ENCODE results near the gene LIPA. TPM values are rescaled to one million over a fixed set of nuclear protein-coding genes. Genes with fewer than 3 reads are reported as not detected.

LIPA gene
- total and polyA plus RNA-seq, 10 donors = 28.6 to 828 (median 337) TPM

DNA sequence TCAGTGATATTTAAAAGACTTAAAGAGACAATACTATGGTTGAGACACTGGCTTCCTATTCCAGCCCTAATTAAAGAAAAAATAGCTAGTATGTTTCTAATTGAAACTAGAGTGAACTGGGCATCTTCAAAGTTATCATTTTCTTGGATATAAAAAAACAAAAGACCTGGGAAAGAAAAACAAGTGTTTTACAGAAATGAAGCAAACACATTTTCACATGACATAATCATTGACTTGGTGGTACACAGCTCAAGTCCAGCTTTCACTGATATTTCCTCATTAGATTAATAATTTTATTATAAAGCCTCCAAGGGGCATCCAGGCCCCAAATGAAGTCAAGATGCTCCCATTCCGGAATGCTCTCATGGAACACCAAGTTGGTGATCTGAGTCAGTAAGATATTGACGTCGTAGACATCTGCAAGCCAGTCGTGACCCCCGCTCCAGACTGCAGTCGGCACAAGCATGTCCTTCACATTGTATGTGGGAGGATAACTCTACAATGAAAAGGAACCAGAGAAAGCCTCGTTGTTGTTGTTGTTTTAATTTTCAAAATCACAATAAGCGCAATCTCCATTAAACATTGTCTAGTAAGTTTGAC is 36.9 kb downstream of the LIPA start:
- no peaks in the 10 kb centered on the region for H3K9me3 ChIP-seq
- H3K27me3 ChIP-seq (replicated peaks in 1 of 7) = no peaks in the 10 kb centered on the region
- H3K4me1 ChIP-seq = peaks cover 14 to 30% (median 20%) of the 10 kb centered on the region in 6 donors
- 94 to 95% (median 94%) methylated on average over 8 of the region's 8 CpGs for WGBS, 5 donors
- H3K27ac ChIP-seq = no peak overlapping the region
- intact Hi-C loops (cut with DNase I; ENCODE audit: low total_unique reads) = loop anchor here (5.0 kb wide), 2 partner anchors 182 to 277 kb away; no protein-coding TSS in a partner anchor
- H3K36me3 ChIP-seq = peaks cover 0 to 34% (median 15%) of the 10 kb centered on the region in 6 donors
- DNase-seq = no peak
- no peak overlapping the region for H3K4me3 ChIP-seq
- TF ChIP-seq POLR2AphosphoS5 (IDR thresholded peaks at IDR 0.05) (no peak), CTCF (IDR thresholded peaks at IDR 0.05 in 8 of 11, conservative IDR thresholded peaks at IDR 0.05 in 3 of 11) (no peak), POLR2A (IDR thresholded peaks at IDR 0.05) (no peak)

- Histone ChIP-seq H3K27ac (peak overlapping the region in 3 of 8 donors; percentile 26 to 35 (median 31)), H3K27me3 (replicated peaks in 1 of 7) (peaks cover 0 to 12% (median 3%) of the 10 kb centered on the region in 7 donors), H3K36me3 (peaks cover 0 to 26% (median 15%) of the 10 kb centered on the region in 6 donors), H3K4me3 (no peak overlapping the region), H3K9me3 (no peaks in the 10 kb centered on the region), H3K4me1 (peaks cover 14 to 36% (median 23%) of the 10 kb centered on the region in 6 donors)
- intact Hi-C loops (cut with DNase I; ENCODE audit: low total_unique reads) = loop anchor here (5.0 kb wide), 2 partner anchors 181 to 276 kb away; no protein-coding TSS in a partner anchor
- no peak for DNase-seq
- 29 to 41% (median 36%) methylated on average over 8 of the region's 8 CpGs for WGBS, 5 donors
- no peak for TF ChIP-seq POLR2AphosphoS5 (IDR thresholded peaks at IDR 0.05)
- TF ChIP-seq POLR2A (IDR thresholded peaks at IDR 0.05) = no peak
- TF ChIP-seq CTCF (IDR thresholded peaks at IDR 0.05 in 8 of 11, conservative IDR thresholded peaks at IDR 0.05 in 3 of 11) = peak; percentile 10 to 86 (median 58)
Measured at GRCh38 chr10:89213191-89213808, 38.3 kb downstream of the LIPA start.

DNA sequence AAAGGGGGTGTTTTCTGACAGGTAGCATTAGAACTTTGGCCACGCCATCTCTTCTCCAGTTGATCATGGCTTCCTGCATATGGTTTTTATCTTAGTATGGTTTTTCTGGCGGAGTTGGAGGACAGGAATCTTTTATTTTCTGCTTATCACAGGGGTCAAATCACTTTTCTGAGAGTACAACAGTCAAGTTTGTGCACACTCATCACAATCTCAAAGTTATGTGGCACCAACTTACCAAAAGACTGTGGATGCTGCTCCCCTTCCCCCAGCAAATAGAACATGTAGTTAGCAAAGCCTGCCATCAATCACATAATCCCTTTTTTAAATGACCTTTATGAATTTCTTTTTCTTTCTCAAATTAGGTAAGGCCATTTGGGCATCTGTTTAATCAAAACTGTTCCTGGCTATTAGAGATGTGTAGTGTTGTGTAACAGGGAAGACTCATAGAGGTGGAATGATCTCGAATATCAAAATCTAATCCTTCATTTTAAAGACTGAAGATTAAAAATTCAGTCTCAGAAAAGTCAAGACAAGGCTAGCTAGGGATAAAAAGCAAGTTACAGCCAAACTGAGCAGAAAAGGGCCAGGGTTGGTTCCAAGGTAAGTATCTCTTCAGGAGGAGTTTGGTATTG is 40.7 kb downstream of the LIPA start:
- H3K27ac ChIP-seq = no peak overlapping the region
- no peak overlapping the region for H3K4me3 ChIP-seq
- intact Hi-C loops (cut with DNase I; ENCODE audit: low total_unique reads) = loop anchor here (5.0 kb wide), 2 partner anchors 179 to 274 kb away; no protein-coding TSS in a partner anchor
- 89 to 94% (median 93%) methylated on average over 3 of the region's 3 CpGs for WGBS, 5 donors
- H3K27me3 ChIP-seq (replicated peaks in 1 of 7) = peaks cover 0 to 36% (median 24%) of the 10 kb centered on the region in 7 donors
- no peak for TF ChIP-seq POLR2A (IDR thresholded peaks at IDR 0.05)
- no peak for TF ChIP-seq POLR2AphosphoS5 (IDR thresholded peaks at IDR 0.05)
- TF ChIP-seq CTCF (IDR thresholded peaks at IDR 0.05 in 8 of 11, conservative IDR thresholded peaks at IDR 0.05 in 3 of 11) = no peak
- peaks cover 0 to 24% (median 15%) of the 10 kb centered on the region in 6 donors for H3K36me3 ChIP-seq
- H3K4me1 ChIP-seq = peaks cover 4 to 40% (median 31%) of the 10 kb centered on the region in 6 donors
- no peak for DNase-seq
- no peaks in the 10 kb centered on the region for H3K9me3 ChIP-seq
